GM12878 (cell line): ENCODE data around the gene SPOP. TPM values are rescaled to one million over a fixed set of nuclear protein-coding genes. Genes with fewer than 3 reads are reported as not detected.

ENCODE experiments used
- ATAC-seq: fragments of 200-7000 bp; cut with Tn5 transposase; 3 replicates; pipeline ENCODE4 v1.9.1; 2020; ENCODE audit warnings: mild to moderate bottlenecking, moderate library complexity
- BruUV-seq: library from RNA; stranded (reverse); fragments of 400-500 nt; replicated peaks from 2 replicates; lab custom pipeline; 2021; lab: Mats Ljungman, UMichigan
- CTCF ChIA-PET: fragments of 300-600 bp; sonication (Branson Sonifier 250); formaldehyde crosslinking; extraction: SDS; loops from one replicate; lab custom pipeline; 2021; ENCODE audit warnings: inconsistent platforms; lab: Yijun Ruan, JAX
- POLR2A ChIA-PET: fragments of 350-600 bp; formaldehyde crosslinking; extraction: SDS; loops from one replicate; lab custom pipeline; 2021; ENCODE audit warnings: inconsistent platforms; lab: Charles Lee
- RAD21 ChIA-PET: fragments of 300-600 bp; sonication (Branson Sonifier 250); formaldehyde crosslinking; loops from one replicate; lab custom pipeline; 2023; ENCODE audit warnings: antibody characterized with exemption; ENCODE audit not compliant: unreplicated experiment; lab: Charles Lee
- SMC1A ChIA-PET: fragments of 300-600 bp; sonication (Branson Sonifier 250); formaldehyde crosslinking; loops from one replicate; lab custom pipeline; 2023; ENCODE audit not compliant: unreplicated experiment, uncharacterized antibody; lab: Charles Lee
- DNase-seq: peaks from one replicate; pipeline ENCODE4 v3.0.0-alpha.2; 2011; ENCODE audit warnings: low read depth, low spot score
- FAIRE-seq: peaks from 3 replicates; lab custom pipeline; 2011; peaks lifted over from hg19 to GRCh38; lab: Jason Lieb, UNC
- H2AFZ ChIP-seq: 2 replicates; pipeline ENCODE4 v1.6.0; 2011; ENCODE audit warnings: low read depth, low read length, control low read depth; ENCODE audit not compliant: control insufficient read depth
- H3K27ac ChIP-seq: 2 replicates; pipeline ENCODE4 v1.5.1; 2011; ENCODE audit warnings: control low read depth; ENCODE audit not compliant: control insufficient read depth, insufficient read depth
- H3K27me3 ChIP-seq, 2 experiments: replicated peaks in 1 of 2; 2 replicates each; pipeline versions ENCODE4 v1.6.0 to v1.6.1; 2011; ENCODE audit warnings: low read length in 1 of 2; ENCODE audit not compliant: control insufficient read depth in 2 of 2, insufficient read depth in 2 of 2
- H3K36me3 ChIP-seq, 2 experiments: 2 replicates each; pipeline ENCODE4 v1.5.1; 2011; ENCODE audit warnings: low read length in 1 of 2; ENCODE audit not compliant: control insufficient read depth in 2 of 2, insufficient read depth in 2 of 2
- H3K4me1 ChIP-seq: 2 replicates; pipeline ENCODE4 v1.6.1; 2011; ENCODE audit warnings: mild to moderate bottlenecking, low read length, moderate library complexity, mixed read lengths; ENCODE audit not compliant: control insufficient read depth, insufficient read depth
- H3K4me2 ChIP-seq: 2 replicates; pipeline ENCODE4 v1.6.0; 2011; ENCODE audit warnings: control low read depth; ENCODE audit not compliant: control insufficient read depth, insufficient read depth
- H3K4me3 ChIP-seq: fragments of 200-600 bp; sonication (generic); 2 replicates; pipeline ENCODE4 v1.5.1; 2016
- H3K79me2 ChIP-seq: 2 replicates; pipeline ENCODE4 v1.6.0; 2011; ENCODE audit warnings: low read length; ENCODE audit not compliant: control insufficient read depth, insufficient read depth
- H3K9ac ChIP-seq: 2 replicates; pipeline ENCODE4 v1.8.0; 2011; ENCODE audit warnings: low read length, control low read depth, mixed read lengths; ENCODE audit not compliant: control insufficient read depth, insufficient read depth
- H3K9me3 ChIP-seq: replicated peaks from 3 replicates; pipeline ENCODE4 v1.5.1; 2011; ENCODE audit warnings: mild to moderate bottlenecking, low read length; ENCODE audit not compliant: control insufficient read depth, insufficient read depth
- H4K20me1 ChIP-seq: 2 replicates; pipeline ENCODE4 v1.6.0; 2011; ENCODE audit not compliant: control insufficient read depth, insufficient read depth
- BMI1 ChIP-seq: fragments of 450-650 bp; IDR thresholded peaks from 2 replicates; pipeline ENCODE4 v1.6.1; 2016; ENCODE audit warnings: mild to moderate bottlenecking, moderate library complexity, borderline replicate concordance
- CBFB ChIP-seq: IDR thresholded peaks from 2 replicates; pipeline ENCODE4 v1.6.1; 2016; ENCODE audit warnings: antibody characterized with exemption, low read depth
- GABPA ChIP-seq: IDR thresholded peaks from 2 replicates; pipeline ENCODE4 v1.6.1; 2014; ENCODE audit warnings: antibody characterized with exemption, low read depth, mild to moderate bottlenecking, inconsistent platforms
- HDAC2 ChIP-seq: fragments of 200-600 bp; sonication (generic); IDR thresholded peaks from 2 replicates; pipeline ENCODE4 v1.6.1; 2017
- MTA2 ChIP-seq: fragments of 450-650 bp; IDR thresholded peaks from 2 replicates; pipeline ENCODE4 v1.6.1; 2016; ENCODE audit warnings: low read depth, mild to moderate bottlenecking, moderate library complexity
- PAX8 ChIP-seq: fragments of 450-650 bp; IDR thresholded peaks from 2 replicates; pipeline ENCODE4 v1.6.1; 2017; ENCODE audit warnings: mild to moderate bottlenecking, moderate library complexity
- RB1 ChIP-seq: fragments of 450-650 bp; formaldehyde crosslinking; IDR thresholded peaks from 2 replicates; pipeline ENCODE4 v1.6.1; 2017; ENCODE audit warnings: mild to moderate bottlenecking, borderline replicate concordance
- SIX5 ChIP-seq: IDR thresholded peaks from 2 replicates; pipeline ENCODE4 v1.6.1; 2011; ENCODE audit warnings: mild to moderate bottlenecking, low read depth, low read length, moderate library complexity; ENCODE audit not compliant: severe bottlenecking
- WGBS: methylation state at CpG from one replicate; pipeline ENCODE4 v1.1.6; 2016; ENCODE audit warnings: low lambda C conversion rate; ENCODE audit not compliant: insufficient replicate concordance, insufficient coverage; ENCODE audit errors: missing lambda C conversion rate; 5-methylcytosine and 5-hydroxymethylcytosine counted together
- in situ Hi-C: fragments of 300-500 bp; cut with MboI; formaldehyde crosslinking; loops from 9 replicates; pipeline ENCODE4 v1.14.3; 2018; ENCODE audit warnings: mixed read lengths
- intact Hi-C: fragments of 100-400 bp; cut with micrococcal nuclease; formaldehyde crosslinking; loops from one replicate; pipeline ENCODE4 v1.14.2; 2022; ENCODE audit not compliant: unreplicated experiment
- polyA plus RNA-seq, 11 experiments: library from polyadenylated mRNA; depleted of rRNA in 4 of 11; unstranded in 6 of 11; stranded (reverse) in 5 of 11; fragments of >200 nt; fragmentation: Nextera tagmentation in 4 of 11; fragmentation: Illumina TruSeq in 1 of 11; extraction: Ambion mirVana in 4 of 11; extraction: Trizol in 1 of 11; gene quantifications; 1 replicate in 1 of 11; 2 replicates in 10 of 11; pipeline versions ENCODE4 v1.2.1 to v1.2.3, GENCODE V29; 2011 to 2016; ENCODE audit warnings: inconsistent platforms in 2 of 11, missing spikeins in 2 of 11, low read depth in 1 of 11
- total RNA-seq, 4 experiments: library from RNA; depleted of rRNA in 3 of 4; stranded (reverse); fragments of >200 nt in 3 of 4; fragmentation: Illumina TruSeq in 1 of 4; extraction: Trizol in 1 of 4; gene quantifications; 2 replicates each; pipeline versions ENCODE4 v1.2.1 to v1.2.3, GENCODE V29; 2013 to 2021
- TF ChIP-seq, protein P1 (sequence below): fragments of 450-650 bp; IDR thresholded peaks from 2 replicates; pipeline ENCODE4 v1.6.1; 2017; ENCODE audit warnings: antibody characterized with exemption, mild to moderate bottlenecking, moderate library complexity
- TF ChIP-seq, protein P2 (sequence below): IDR thresholded peaks from 2 replicates; pipeline ENCODE4 v1.6.1; 2011; ENCODE audit warnings: low read depth, low read length, improper control_type of control experiment, borderline replicate concordance
- TF ChIP-seq, protein P3 (sequence below): IDR thresholded peaks from 2 replicates; pipeline ENCODE4 v1.6.1; 2011; ENCODE audit warnings: low read depth, mild to moderate bottlenecking, low read length, moderate library complexity, borderline replicate concordance; ENCODE audit errors: extremely low read depth

Gene SPOP
- total and polyA plus RNA-seq, 10 of the 15 experiments (the other 5 are each of a cell fraction or from before 2014, with no cell fraction given), result 35.1 to 80.4 (median 44.7) TPM

DNA sequence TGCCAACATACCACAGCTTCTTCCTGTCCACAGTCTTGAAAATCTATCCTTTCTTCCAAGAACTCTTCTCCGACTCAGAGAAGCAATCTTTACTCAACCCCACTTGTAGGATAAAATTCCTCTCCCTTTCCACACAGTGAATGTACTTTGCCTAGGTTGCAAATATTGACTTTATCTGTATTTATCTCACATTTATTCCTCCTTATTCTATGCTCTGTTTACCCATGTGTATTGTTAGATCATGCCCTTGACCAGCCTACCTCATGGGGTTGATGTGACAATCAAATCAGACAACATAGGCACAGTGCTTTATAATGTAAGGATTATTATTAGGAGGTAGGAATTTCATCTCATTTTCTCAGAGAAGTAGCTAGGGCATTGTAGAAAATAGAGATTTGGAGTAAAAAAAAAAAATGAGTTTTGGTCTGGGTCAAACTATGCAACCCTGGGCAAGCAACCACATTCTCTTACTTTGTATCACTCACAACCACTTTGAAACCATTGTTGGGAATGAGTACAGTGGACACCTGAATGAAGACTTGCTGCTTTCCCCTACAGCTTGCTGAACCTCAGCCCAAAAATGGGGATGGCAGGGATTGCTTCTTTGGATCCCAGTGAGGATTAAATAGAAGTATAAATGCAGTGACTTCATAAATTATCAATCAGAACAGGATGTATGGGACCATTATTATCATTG lies 38.9 kb upstream of the SPOP start:
- ATAC-seq, result no peak
- in situ Hi-C loops (no loop called here), intact Hi-C loops (no loop called here)
- ChIA-PET POLR2A (interaction anchor here (0.9 kb wide), 1 partner anchor 12 kb away, joined by 4 read pairs; no protein-coding TSS in a partner anchor), CTCF (interaction anchor here (1.4 to 2.5 kb wide), 2 partner anchors 8 to 59 kb away, joined by 3 to 8 read pairs; partner anchors contain the start of gene SLC35B1), RAD21 (no interaction called here), SMC1A (interaction anchor here (1.2 to 2.1 kb wide), 4 partner anchors 20 to 48 kb away, joined by 3 to 7 read pairs (median 5); partner anchors contain the start of gene FAM117A)
- no peaks in the 10 kb centered on the region for H3K4me1 ChIP-seq
- H3K4me2 ChIP-seq, result no peak overlapping the region
- WGBS, result 100% methylated on average over 1 of the region's 1 CpG
- no peak for DNase-seq
- H3K36me3 ChIP-seq, result peaks cover 18 to 34% of the 10 kb centered on the region in 2 experiments
- BruUV-seq, result no TSS peak
- no peak overlapping the region for H2AFZ ChIP-seq
- H4K20me1 ChIP-seq, result no peaks in the 10 kb centered on the region; the same call in 1 of the 2 replicates
- TF ChIP-seq RB1, result no peak
- TF ChIP-seq CBFB, result no peak
- TF ChIP-seq PAX8, result no peak
- no peak for TF ChIP-seq MTA2
- FAIRE-seq, result no peak
- H3K79me2 ChIP-seq, result no peaks in the 10 kb centered on the region
- no peaks in the 10 kb centered on the region for H3K27me3 ChIP-seq
- H3K4me3 ChIP-seq, result no peak overlapping the region
- H3K27ac ChIP-seq, result no peak overlapping the region
- H3K9me3 ChIP-seq, result no peaks in the 10 kb centered on the region
- H3K9ac ChIP-seq, result no peak overlapping the region

DNA sequence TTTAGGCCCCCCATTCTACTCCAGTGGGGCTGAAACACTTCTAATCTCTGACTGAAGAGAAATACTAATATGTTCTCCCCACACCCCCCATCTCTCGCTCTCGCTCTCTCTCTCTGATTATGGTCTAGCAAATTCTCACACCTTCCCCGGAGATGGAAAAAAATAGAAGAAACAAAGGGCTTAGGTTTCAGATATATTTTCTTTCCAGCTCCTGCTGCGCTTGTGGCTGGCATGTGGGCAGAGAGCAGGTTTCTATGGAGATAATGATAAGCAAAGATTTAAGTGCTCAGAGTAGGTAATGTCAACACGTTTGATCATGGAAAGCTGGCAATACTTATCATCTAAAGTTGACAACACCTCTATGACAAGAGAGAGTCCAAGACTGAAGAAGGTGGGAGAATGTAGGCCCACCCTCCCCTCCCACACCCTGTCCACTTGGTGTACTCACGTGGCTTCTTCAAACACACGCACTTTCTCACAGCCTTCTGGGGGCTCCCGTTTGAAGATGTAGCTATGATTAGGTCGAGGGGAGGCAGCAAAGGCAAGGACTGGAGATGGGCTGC lies 37.9 kb upstream of the SPOP start:
- 80% methylated on average over 9 of the region's 9 CpGs for WGBS
- H3K9me3 ChIP-seq, result no peaks in the 10 kb centered on the region
- no TSS peak for BruUV-seq
- no peak overlapping the region for H3K4me3 ChIP-seq
- H3K36me3 ChIP-seq, result peaks cover 18 to 31% of the 10 kb centered on the region in 2 experiments
- H3K27me3 ChIP-seq, result no peaks in the 10 kb centered on the region
- CTCF ChIA-PET, result interaction anchor here (0.9 to 2.5 kb wide), 6 partner anchors 7 to 159 kb away, joined by 3 to 8 read pairs (median 5); partner anchors contain the start of gene SLC35B1
- no peak overlapping the region for H3K27ac ChIP-seq
- H3K4me2 ChIP-seq, result no peak overlapping the region
- RAD21 ChIA-PET, result interaction anchor here (0.6 kb wide), 1 partner anchor 374 kb away, joined by 3 read pairs; no protein-coding TSS in a partner anchor
- in situ Hi-C loops, result no loop called here
- no peak overlapping the region for H3K9ac ChIP-seq
- H2AFZ ChIP-seq, result no peak overlapping the region
- ATAC-seq, result no peak
- POLR2A ChIA-PET, result interaction anchor here (0.9 kb wide), 1 partner anchor 13 kb away, joined by 4 read pairs; no protein-coding TSS in a partner anchor
- no peaks in the 10 kb centered on the region; the same call in 1 of the 2 replicates for H4K20me1 ChIP-seq
- no peaks in the 10 kb centered on the region for H3K4me1 ChIP-seq
- SMC1A ChIA-PET, result interaction anchor here (0.9 to 2.1 kb wide), 8 partner anchors 19 to 78 kb away, joined by 3 to 7 read pairs (median 4); partner anchors contain the start of gene FAM117A
- FAIRE-seq, result no peak
- no peak for DNase-seq
- intact Hi-C loops, result no loop called here
- H3K79me2 ChIP-seq, result no peaks in the 10 kb centered on the region
- TF ChIP-seq, protein P1, sequence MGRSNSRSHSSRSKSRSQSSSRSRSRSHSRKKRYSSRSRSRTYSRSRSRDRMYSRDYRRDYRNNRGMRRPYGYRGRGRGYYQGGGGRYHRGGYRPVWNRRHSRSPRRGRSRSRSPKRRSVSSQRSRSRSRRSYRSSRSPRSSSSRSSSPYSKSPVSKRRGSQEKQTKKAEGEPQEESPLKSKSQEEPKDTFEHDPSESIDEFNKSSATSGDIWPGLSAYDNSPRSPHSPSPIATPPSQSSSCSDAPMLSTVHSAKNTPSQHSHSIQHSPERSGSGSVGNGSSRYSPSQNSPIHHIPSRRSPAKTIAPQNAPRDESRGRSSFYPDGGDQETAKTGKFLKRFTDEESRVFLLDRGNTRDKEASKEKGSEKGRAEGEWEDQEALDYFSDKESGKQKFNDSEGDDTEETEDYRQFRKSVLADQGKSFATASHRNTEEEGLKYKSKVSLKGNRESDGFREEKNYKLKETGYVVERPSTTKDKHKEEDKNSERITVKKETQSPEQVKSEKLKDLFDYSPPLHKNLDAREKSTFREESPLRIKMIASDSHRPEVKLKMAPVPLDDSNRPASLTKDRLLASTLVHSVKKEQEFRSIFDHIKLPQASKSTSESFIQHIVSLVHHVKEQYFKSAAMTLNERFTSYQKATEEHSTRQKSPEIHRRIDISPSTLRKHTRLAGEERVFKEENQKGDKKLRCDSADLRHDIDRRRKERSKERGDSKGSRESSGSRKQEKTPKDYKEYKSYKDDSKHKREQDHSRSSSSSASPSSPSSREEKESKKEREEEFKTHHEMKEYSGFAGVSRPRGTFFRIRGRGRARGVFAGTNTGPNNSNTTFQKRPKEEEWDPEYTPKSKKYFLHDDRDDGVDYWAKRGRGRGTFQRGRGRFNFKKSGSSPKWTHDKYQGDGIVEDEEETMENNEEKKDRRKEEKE, result no peak
- no peak for TF ChIP-seq BMI1
- no peak for TF ChIP-seq GABPA
- TF ChIP-seq, protein P2, sequence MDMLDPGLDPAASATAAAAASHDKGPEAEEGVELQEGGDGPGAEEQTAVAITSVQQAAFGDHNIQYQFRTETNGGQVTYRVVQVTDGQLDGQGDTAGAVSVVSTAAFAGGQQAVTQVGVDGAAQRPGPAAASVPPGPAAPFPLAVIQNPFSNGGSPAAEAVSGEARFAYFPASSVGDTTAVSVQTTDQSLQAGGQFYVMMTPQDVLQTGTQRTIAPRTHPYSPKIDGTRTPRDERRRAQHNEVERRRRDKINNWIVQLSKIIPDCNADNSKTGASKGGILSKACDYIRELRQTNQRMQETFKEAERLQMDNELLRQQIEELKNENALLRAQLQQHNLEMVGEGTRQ, result no peak
- no peak for TF ChIP-seq SIX5
- TF ChIP-seq, protein P3, sequence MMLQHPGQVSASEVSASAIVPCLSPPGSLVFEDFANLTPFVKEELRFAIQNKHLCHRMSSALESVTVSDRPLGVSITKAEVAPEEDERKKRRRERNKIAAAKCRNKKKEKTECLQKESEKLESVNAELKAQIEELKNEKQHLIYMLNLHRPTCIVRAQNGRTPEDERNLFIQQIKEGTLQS, result no peak
- TF ChIP-seq HDAC2, result no peak
